GM12878 (cell line): ENCODE results near the gene PLCG2.

Experiments
- ATF2 ChIP-seq: IDR thresholded peaks from 2 replicates; pipeline ENCODE4 v1.6.1; 2012; ENCODE audit warnings: low read length, inconsistent platforms
- CTCF ChIP-seq, 3 experiments: IDR thresholded peaks in 2 of 3; conservative IDR thresholded peaks in 1 of 3; 2 replicates each; pipeline ENCODE4 v1.5.1; 2011; ENCODE audit warnings: low read depth in 3 of 3, low read length in 3 of 3, mild to moderate bottlenecking in 3 of 3, control low read depth in 2 of 3, moderate library complexity in 2 of 3, inconsistent platforms in 1 of 3, mixed read lengths in 1 of 3; ENCODE audit not compliant: control insufficient read depth in 2 of 3, insufficient read depth in 1 of 3; ENCODE audit errors: extremely low read depth in 1 of 3
- MYC ChIP-seq: IDR thresholded peaks from 2 replicates; pipeline ENCODE4 v1.6.1; 2011; ENCODE audit warnings: mild to moderate bottlenecking, low read length, moderate library complexity, inconsistent platforms; ENCODE audit not compliant: insufficient read depth, insufficient replicate concordance, insufficient read length, severe bottlenecking
- ZNF207 ChIP-seq: fragments of 450-650 bp; IDR thresholded peaks from 2 replicates; pipeline ENCODE4 v1.6.1; 2014; ENCODE audit warnings: antibody characterized with exemption, mild to moderate bottlenecking, borderline replicate concordance
- ZNF274 ChIP-seq: IDR thresholded peaks from one replicate; pipeline ENCODE4 v1.8.0; 2011; ENCODE audit not compliant: insufficient read length, insufficient read depth

GRCh38 chr16:82004601-82005000 is 225.5 kb downstream of the PLCG2 start:
- TF ChIP-seq ATF2 (no peak), ZNF274 (no peak), CTCF (IDR thresholded peaks at IDR 0.05 in 2 of 3, conservative IDR thresholded peaks at IDR 0.05 in 1 of 3; ENCODE audit: control insufficient read depth in 2 of 3, extremely low read depth in 1 of 3, insufficient read depth in 1 of 3, low read depth in 3 of 3, low read length in 3 of 3) (no peak), MYC (no peak), ZNF207 (no peak)
